Measurements from ENCODE around the gene JPH2.
A peak's percentile ranks its signal among the peaks of the same experiment; 100 is the strongest.

Gene JPH2

GRCh38 chr20:44167736-44168135 is 19.3 kb downstream of the JPH2 start:
- intact Hi-C loops (cut with DNase I), result no loop called here

GRCh38 chr20:44166477-44166876 is 20.5 kb downstream of the JPH2 start:
- intact Hi-C loops (cut with DNase I), result no loop called here
- no peak for DNase-seq

More at GRCh38 chr20:44167736-44168135, 19.3 kb downstream of the JPH2 start:
- no peak for DNase-seq

GRCh38 chr20:44166008-44166407 is 21.0 kb downstream of the JPH2 start:
- no peak for DNase-seq
- intact Hi-C loops (cut with DNase I), result no loop called here

GRCh38 chr20:44160133-44160532 is 26.9 kb downstream of the JPH2 start:
- DNase-seq, result no peak
- intact Hi-C loops (cut with DNase I), result no loop called here

- intact Hi-C loops (cut with DNase I), result no loop called here
- DNase-seq, result peak in 1 of 10 donors; percentile 80
Measured at GRCh38 chr20:44159711-44160110, 27.3 kb downstream of the JPH2 start.

- no peak for DNase-seq
- intact Hi-C loops (cut with DNase I), result no loop called here
Measured at GRCh38 chr20:44159125-44159524, 27.9 kb downstream of the JPH2 start.

- intact Hi-C loops (cut with DNase I), result no loop called here
- DNase-seq, result no peak
Measured at GRCh38 chr20:44157061-44157460, 29.9 kb downstream of the JPH2 start.

GRCh38 chr20:44154521-44155001 is 32.4 kb downstream of the JPH2 start:
- intact Hi-C loops (cut with DNase I), result no loop called here

GRCh38 chr20:44153636-44154043 is 33.3 kb downstream of the JPH2 start:
- intact Hi-C loops (cut with DNase I), result no loop called here
- no peak for DNase-seq

More at GRCh38 chr20:44154521-44155001, 32.4 kb downstream of the JPH2 start:
- no peak for DNase-seq

GRCh38 chr20:44151621-44152416 is 35.2 kb downstream of the JPH2 start:
- intact Hi-C loops (cut with DNase I), result no loop called here

GRCh38 chr20:44146272-44146671 is 40.7 kb downstream of the JPH2 start:
- no peak for DNase-seq
- intact Hi-C loops (cut with DNase I), result no loop called here

More at GRCh38 chr20:44151621-44152416, 35.2 kb downstream of the JPH2 start:
- DNase-seq, result no peak

GRCh38 chr20:44145131-44145775 is 41.7 kb downstream of the JPH2 start:
- intact Hi-C loops (cut with DNase I), result no loop called here
- DNase-seq, result no peak

GRCh38 chr20:44143936-44144335 is 43.1 kb downstream of the JPH2 start:
- no peak for DNase-seq
- intact Hi-C loops (cut with DNase I), result no loop called here

GRCh38 chr20:44142413-44142812 is 44.6 kb downstream of the JPH2 start:
- no peak for DNase-seq
- intact Hi-C loops (cut with DNase I), result no loop called here

- intact Hi-C loops (cut with DNase I), result no loop called here
- no peak for DNase-seq
Measured at GRCh38 chr20:44141873-44142272, 45.1 kb downstream of the JPH2 start.

GRCh38 chr20:44138867-44139266 is 48.1 kb downstream of the JPH2 start:
- intact Hi-C loops (cut with DNase I), result no loop called here
- DNase-seq, result no peak

GRCh38 chr20:44137266-44137801 is 49.7 kb downstream of the JPH2 start:
- DNase-seq, result peak in 1 of 10 donors; percentile 70
- intact Hi-C loops (cut with DNase I), result no loop called here

GRCh38 chr20:44136579-44137265 is 50.3 kb downstream of the JPH2 start:
- intact Hi-C loops (cut with DNase I), result no loop called here
- no peak for DNase-seq

GRCh38 chr20:44135417-44136204 is 51.4 kb downstream of the JPH2 start:
- peak in 1 of 10 donors; percentile 33 for DNase-seq
- intact Hi-C loops (cut with DNase I), result no loop called here

GRCh38 chr20:44135012-44135412 is 52.0 kb downstream of the JPH2 start:
- DNase-seq, result no peak
- intact Hi-C loops (cut with DNase I), result no loop called here
